GM12892 (cell line): Measurements from ENCODE around the gene NT5C1A.

Experiments used
- POLR2A ChIP-seq: IDR thresholded peaks from 2 replicates; pipeline ENCODE4 v1.6.1; 2011; ENCODE audit warnings: low read depth, low read length, control low read depth
- POLR2AphosphoS5 ChIP-seq: IDR thresholded peaks from 2 replicates; pipeline ENCODE4 v1.6.1; 2011; ENCODE audit warnings: low read depth, low read length, control low read depth
- TAF1 ChIP-seq: IDR thresholded peaks from 2 replicates; pipeline ENCODE4 v1.6.1; 2011; ENCODE audit warnings: low read depth, mild to moderate bottlenecking, control low read depth, low read length, borderline replicate concordance

DNA sequence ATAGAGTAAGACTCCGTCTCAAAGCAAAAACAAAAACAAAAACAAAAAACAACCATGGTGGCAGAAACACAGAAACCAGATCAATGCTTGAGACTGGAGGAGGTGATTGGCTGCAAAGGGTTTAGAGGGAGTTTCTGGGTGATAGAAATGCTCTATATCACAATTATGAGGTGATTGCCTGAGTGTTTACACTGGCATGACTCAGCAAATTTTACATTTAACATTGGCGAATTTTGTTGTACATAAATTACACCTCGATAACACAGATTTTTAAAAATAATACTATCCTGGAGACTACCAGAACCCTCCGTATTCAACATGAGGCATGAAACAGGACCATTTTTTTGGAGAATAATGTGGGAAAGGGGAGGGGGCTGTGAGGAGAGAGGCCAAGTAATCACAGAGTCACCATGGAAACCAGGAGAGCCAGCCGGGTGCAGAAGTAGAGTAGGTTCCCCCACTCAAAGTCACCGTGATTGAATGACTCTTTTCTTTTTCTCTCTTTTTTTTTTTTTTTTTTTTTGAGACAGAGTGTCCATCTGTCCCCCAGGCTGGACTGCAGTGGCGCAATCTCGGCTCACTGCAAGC lies 56.7 kb downstream of the NT5C1A start:
- TF ChIP-seq POLR2AphosphoS5: no peak
- no peak for TF ChIP-seq POLR2A
- no peak for TF ChIP-seq TAF1
